Stomach (tissue), 9 donors: ENCODE data around the gene VGLL2. TPM values are rescaled to one million over a fixed set of nuclear protein-coding genes. Genes with fewer than 3 reads are reported as not detected.

ENCODE experiments used
- DNase-seq, 2 donors: peaks; one replicate each; pipeline versions ENCODE4 v3.0.0 to v3.0.0-alpha.2; 2013 to 2019
- H3K27ac ChIP-seq, 5 donors: fragments of 200-600 bp in 4 of 5; sonication (generic) in 4 of 5; one replicate each; pipeline ENCODE4 v1.5.1; 2013 to 2019; ENCODE audit warnings: mild to moderate bottlenecking in 1 of 5, moderate library complexity in 1 of 5
- H3K27me3 ChIP-seq, 3 donors: fragments of 200-600 bp; sonication (generic); one replicate each; pipeline ENCODE4 v1.5.1; 2017 to 2019; ENCODE audit warnings: mixed run types in 1 of 3
- H3K36me3 ChIP-seq, 4 donors: fragments of 200-600 bp; sonication (generic); 1 replicate in 3 of 4; 2 replicates in 1 of 4; pipeline ENCODE4 v1.5.1; 2016 to 2019
- H3K4me1 ChIP-seq, 4 donors: fragments of 200-600 bp; sonication (generic); one replicate each; pipeline ENCODE4 v1.5.1; 2016 to 2019
- H3K4me3 ChIP-seq, 4 donors: fragments of 200-600 bp; sonication (generic) in 3 of 4; one replicate each; pipeline ENCODE4 v1.5.1; 2016 to 2019; ENCODE audit warnings: mild to moderate bottlenecking in 1 of 4
- H3K9me3 ChIP-seq, 4 donors: fragments of 200-600 bp; sonication (generic); one replicate each; pipeline ENCODE4 v1.5.1; 2016 to 2019
- CTCF ChIP-seq, 7 experiments: fragments of 450-650 bp in 4 of 7; fragments of 200-600 bp in 3 of 7; sonication (generic) in 3 of 7; IDR thresholded peaks; one replicate each; pipeline ENCODE4 v1.5.1; 2016 to 2019; ENCODE audit warnings: antibody characterized with exemption in 7 of 7, control low read depth in 2 of 7, mild to moderate bottlenecking in 1 of 7
- EP300 ChIP-seq: sonication (generic); formaldehyde crosslinking; IDR thresholded peaks from one replicate; pipeline ENCODE4 v1.6.1; 2017; ENCODE audit warnings: antibody characterized with exemption
- POLR2A ChIP-seq, 4 donors: fragments of 450-650 bp; IDR thresholded peaks; one replicate each; pipeline ENCODE4 v1.6.1; 2016; ENCODE audit warnings: antibody characterized with exemption in 4 of 4, control low read depth in 2 of 4, mild to moderate bottlenecking in 1 of 4, moderate library complexity in 1 of 4
- POLR2AphosphoS5 ChIP-seq, 3 donors: sonication (generic); formaldehyde crosslinking; IDR thresholded peaks; one replicate each; pipeline ENCODE4 v1.6.1; 2016; ENCODE audit warnings: antibody characterized with exemption in 3 of 3
- WGBS, 5 donors: extraction: QIAGEN DNeasy Blood & Tissue Kit in 3 of 5; methylation state at CpG; one replicate each; pipeline versions ENCODE4 v1.1.5 to v1.1.7; 2013 to 2018; 5-methylcytosine and 5-hydroxymethylcytosine counted together
- intact Hi-C: fragments of 100-400 bp; cut with DNase I; formaldehyde crosslinking; loops from one replicate; pipeline ENCODE4 v1.15.1; 2023; ENCODE audit warnings: low total_unique reads
- polyA plus RNA-seq, 3 donors: library from polyadenylated mRNA; stranded (reverse); fragments of 200-250 nt; gene quantifications; one replicate each; pipeline ENCODE4 v1.2.3, GENCODE V29; 2013
- small RNA-seq, 4 donors: library from RNA; depleted of rRNA; stranded (forward); fragments of <200 nt; gene quantifications; one replicate each; pipeline ENCODE3, GENCODE V24; 2016
- total RNA-seq, 5 donors: library from RNA; depleted of rRNA; stranded (reverse); fragments of >200 nt; gene quantifications; one replicate each; pipeline versions ENCODE4 v1.1.0 to v1.2.3, GENCODE V29; 2014 to 2016
- donor health status: healthy with polysubstance abuse.
- donor health status: Bipolar disorder and iron deficiency.
- donor health status: healthy.

The VGLL2 gene
- total and polyA plus RNA-seq, 8 donors: 1.2 TPM; not detected in 7

- intact Hi-C loops: no loop called here
Measured at GRCh38 chr6:117309611-117310010, 44.3 kb downstream of the VGLL2 start.

GRCh38 chr6:117311310-117311709 lies 46.0 kb downstream of the VGLL2 start:
- Histone ChIP-seq H3K9me3 (no peaks in the 10 kb centered on the region), H3K4me3 (no peak overlapping the region), H3K27ac (no peak overlapping the region), H3K4me1 (no peaks in the 10 kb centered on the region), H3K36me3 (no peaks in the 10 kb centered on the region), H3K27me3 (no peaks in the 10 kb centered on the region)
- TF ChIP-seq POLR2AphosphoS5 (IDR thresholded peaks at IDR 0.05): no peak
- TF ChIP-seq EP300: no peak
- no peak for TF ChIP-seq CTCF (IDR thresholded peaks at IDR 0.05)
- no peak for TF ChIP-seq POLR2A (IDR thresholded peaks at IDR 0.05)
- intact Hi-C loops: no loop called here
- no peak for DNase-seq
- 77 to 84% (median 80%) methylated on average over 3 of the region's 3 CpGs for WGBS, 5 donors

More at GRCh38 chr6:117309611-117310010, 44.3 kb downstream of the VGLL2 start:
- TF ChIP-seq EP300 (no peak), POLR2A (IDR thresholded peaks at IDR 0.05) (no peak), POLR2AphosphoS5 (IDR thresholded peaks at IDR 0.05) (no peak), CTCF (IDR thresholded peaks at IDR 0.05) (no peak)
- no peak overlapping the region for H3K4me3 ChIP-seq
- no peaks in the 10 kb centered on the region for H3K27me3 ChIP-seq
- no peak overlapping the region for H3K27ac ChIP-seq
- H3K9me3 ChIP-seq: no peaks in the 10 kb centered on the region
- no peaks in the 10 kb centered on the region for H3K4me1 ChIP-seq
- no peaks in the 10 kb centered on the region for H3K36me3 ChIP-seq
- no peak for DNase-seq

GRCh38 chr6:117311726-117312125 lies 46.4 kb downstream of the VGLL2 start:
- no peak overlapping the region for H3K27ac ChIP-seq
- intact Hi-C loops: no loop called here
- no peak for TF ChIP-seq EP300
- no peak for TF ChIP-seq POLR2AphosphoS5 (IDR thresholded peaks at IDR 0.05)
- no peak for TF ChIP-seq CTCF (IDR thresholded peaks at IDR 0.05)
- TF ChIP-seq POLR2A (IDR thresholded peaks at IDR 0.05): no peak
- H3K4me3 ChIP-seq: no peak overlapping the region
- DNase-seq: no peak
- no peaks in the 10 kb centered on the region for H3K4me1 ChIP-seq
- no peaks in the 10 kb centered on the region for H3K36me3 ChIP-seq
- no peaks in the 10 kb centered on the region for H3K9me3 ChIP-seq
- WGBS, 5 donors: 92 to 100% (median 97%) methylated on average over 1 of the region's 1 CpG
- H3K27me3 ChIP-seq: no peaks in the 10 kb centered on the region

- Histone ChIP-seq H3K27ac (no peak overlapping the region), H3K36me3 (no peaks in the 10 kb centered on the region), H3K9me3 (no peaks in the 10 kb centered on the region), H3K27me3 (no peaks in the 10 kb centered on the region), H3K4me1 (no peaks in the 10 kb centered on the region), H3K4me3 (no peak overlapping the region)
- WGBS, 5 donors: 20 to 43% (median 38%) methylated on average over 4 of the region's 4 CpGs
- DNase-seq: peak in 1 of 2 donors; percentile 34
- intact Hi-C loops: no loop called here
- TF ChIP-seq POLR2AphosphoS5 (IDR thresholded peaks at IDR 0.05) (no peak), CTCF (IDR thresholded peaks at IDR 0.05) (peak in 2 of 7 experiments; percentile 11 to 34), EP300 (no peak)
Measured at GRCh38 chr6:117317261-117317660, 51.9 kb downstream of the VGLL2 start.

Small RNAs within 50 kb of the gene (small RNA-seq; reads per million reads assigned to genes)
- 0 reads per million in 4 donors for gene RN7SKP18

Other genes starting within 250 kb of the VGLL2 start
- 1 to 10 TPM in 2 of 5 donors, under 1 TPM in 1, not detected in 2; 0.55 to 4.3 (median 3.6) TPM for gene ROS1, start 160.4 kb downstream of the VGLL2 start, total RNA-seq
- gene ROS1, start 160.4 kb downstream of the VGLL2 start, polyA plus RNA-seq: under 1 TPM in 1 of 3 donors, not detected in 2; 0.08 TPM
- gene DCBLD1, start 217.1 kb downstream of the VGLL2 start, total RNA-seq: 10 to 100 TPM in 4 of 5 donors, 1 to 10 TPM in 1; 3.6 to 28.5 (median 10.5) TPM
- gene DCBLD1, start 217.1 kb downstream of the VGLL2 start, polyA plus RNA-seq: 1 to 10 TPM; 3.4 to 8.0 (median 3.7) TPM